ENCODE results near the gene ZNF217. TPM values are rescaled to one million over a fixed set of nuclear protein-coding genes. Genes with fewer than 3 reads are reported as not detected.
A peak's percentile ranks its signal among the peaks of the same experiment; 100 is the strongest.
"Not testable (repeated sequence)": the region's sequence is repeated elsewhere in the genome, so short reads cannot be mapped to it uniquely, and the experiment has no call there.

ZNF217 gene
- total and polyA plus RNA-seq, 9 donors: 7.2 to 21.6 (median 13.7) TPM

- H3K4me3 ChIP-seq (ENCODE audit: low read length): no peak overlapping the region
- H3K36me3 ChIP-seq (ENCODE audit: control insufficient read depth, insufficient read depth, low read length): no peaks in the 10 kb centered on the region
- WGBS (ENCODE audit: insufficient coverage): 86% methylated on average over 4 of the region's 12 CpGs
- no peaks in the 10 kb centered on the region for H3K4me1 ChIP-seq (ENCODE audit: control insufficient read depth, insufficient read depth, low read length)
- H3K27me3 ChIP-seq (ENCODE audit: control insufficient read depth, insufficient read depth, low read length): no peaks in the 10 kb centered on the region
- DNase-seq: no peak
- no peak overlapping the region for H3K27ac ChIP-seq (ENCODE audit: low read length)
- H3K9me3 ChIP-seq (replicated peaks; ENCODE audit: control insufficient read depth, low read depth, low read length): no peaks in the 10 kb centered on the region
Measured at GRCh38 chr20:53631909-53632662, 38.4 kb upstream of the ZNF217 start.

- no peak for DNase-seq
- H3K4me3 ChIP-seq (ENCODE audit: low read length): no peak overlapping the region
- H3K27me3 ChIP-seq (ENCODE audit: control insufficient read depth, insufficient read depth, low read length): no peaks in the 10 kb centered on the region
- WGBS (ENCODE audit: insufficient coverage): no CpG with 5 or more reads among the region's 5 CpGs
- H3K27ac ChIP-seq (ENCODE audit: low read length): no peak overlapping the region
- H3K4me1 ChIP-seq (ENCODE audit: control insufficient read depth, insufficient read depth, low read length): no peaks in the 10 kb centered on the region
- H3K36me3 ChIP-seq (ENCODE audit: control insufficient read depth, insufficient read depth, low read length): no peaks in the 10 kb centered on the region
- no peaks in the 10 kb centered on the region for H3K9me3 ChIP-seq (replicated peaks; ENCODE audit: control insufficient read depth, low read depth, low read length)
Measured at GRCh38 chr20:53629436-53629835, 35.8 kb upstream of the ZNF217 start.

- not testable (repeated sequence) for H3K27me3 ChIP-seq (ENCODE audit: control insufficient read depth, insufficient read depth, low read length); H3K36me3 ChIP-seq (ENCODE audit: control insufficient read depth, insufficient read depth, low read length); H3K4me1 ChIP-seq (ENCODE audit: control insufficient read depth, insufficient read depth, low read length); H3K27ac ChIP-seq (ENCODE audit: low read length); DNase-seq; H3K4me3 ChIP-seq (ENCODE audit: low read length); H3K9me3 ChIP-seq (replicated peaks; ENCODE audit: control insufficient read depth, low read depth, low read length)
- WGBS (ENCODE audit: insufficient coverage): 91% methylated on average over 5 of the region's 6 CpGs
Measured at GRCh38 chr20:53628758-53629157, 35.1 kb upstream of the ZNF217 start.

GRCh38 chr20:53628076-53628475 is 34.4 kb upstream of the ZNF217 start:
- no peak overlapping the region for H3K27ac ChIP-seq (ENCODE audit: low read length)
- DNase-seq: no peak
- H3K4me1 ChIP-seq (ENCODE audit: control insufficient read depth, insufficient read depth, low read length): no peaks in the 10 kb centered on the region
- no peaks in the 10 kb centered on the region for H3K36me3 ChIP-seq (ENCODE audit: control insufficient read depth, insufficient read depth, low read length)
- no peaks in the 10 kb centered on the region for H3K9me3 ChIP-seq (replicated peaks; ENCODE audit: control insufficient read depth, low read depth, low read length)
- H3K27me3 ChIP-seq (ENCODE audit: control insufficient read depth, insufficient read depth, low read length): no peaks in the 10 kb centered on the region
- no peak overlapping the region for H3K4me3 ChIP-seq (ENCODE audit: low read length)
- 93% methylated on average over 3 of the region's 6 CpGs for WGBS (ENCODE audit: insufficient coverage)

- H3K9me3 ChIP-seq (replicated peaks; ENCODE audit: control insufficient read depth, low read depth, low read length); H3K4me3 ChIP-seq (ENCODE audit: low read length); H3K27ac ChIP-seq (ENCODE audit: low read length); DNase-seq; H3K36me3 ChIP-seq (ENCODE audit: control insufficient read depth, insufficient read depth, low read length); H3K27me3 ChIP-seq (ENCODE audit: control insufficient read depth, insufficient read depth, low read length); H3K4me1 ChIP-seq (ENCODE audit: control insufficient read depth, insufficient read depth, low read length): not testable (repeated sequence)
- 96% methylated on average over 3 of the region's 10 CpGs for WGBS (ENCODE audit: insufficient coverage)
Measured at GRCh38 chr20:53627001-53627400, 33.4 kb upstream of the ZNF217 start.

GRCh38 chr20:53626584-53626983 is 32.9 kb upstream of the ZNF217 start:
- H3K27ac ChIP-seq (ENCODE audit: low read length): no peak overlapping the region
- DNase-seq: no peak
- H3K36me3 ChIP-seq (ENCODE audit: control insufficient read depth, insufficient read depth, low read length): no peaks in the 10 kb centered on the region
- H3K27me3 ChIP-seq (ENCODE audit: control insufficient read depth, insufficient read depth, low read length): no peaks in the 10 kb centered on the region
- WGBS (ENCODE audit: insufficient coverage): no CpG with 5 or more reads among the region's 2 CpGs
- H3K4me1 ChIP-seq (ENCODE audit: control insufficient read depth, insufficient read depth, low read length): peaks cover 8% of the 10 kb centered on the region
- no peak overlapping the region for H3K4me3 ChIP-seq (ENCODE audit: low read length)
- H3K9me3 ChIP-seq (replicated peaks; ENCODE audit: control insufficient read depth, low read depth, low read length): no peaks in the 10 kb centered on the region

- WGBS (ENCODE audit: insufficient coverage): 81% methylated on average over 3 of the region's 9 CpGs
- DNase-seq: no peak
- H3K27me3 ChIP-seq (ENCODE audit: control insufficient read depth, insufficient read depth, low read length): no peaks in the 10 kb centered on the region
- no peaks in the 10 kb centered on the region for H3K36me3 ChIP-seq (ENCODE audit: control insufficient read depth, insufficient read depth, low read length)
- H3K27ac ChIP-seq (ENCODE audit: low read length): no peak overlapping the region
- H3K4me3 ChIP-seq (ENCODE audit: low read length): no peak overlapping the region
- H3K9me3 ChIP-seq (replicated peaks; ENCODE audit: control insufficient read depth, low read depth, low read length): no peaks in the 10 kb centered on the region
- peaks cover 13% of the 10 kb centered on the region for H3K4me1 ChIP-seq (ENCODE audit: control insufficient read depth, insufficient read depth, low read length)
Measured at GRCh38 chr20:53625311-53626129, 31.9 kb upstream of the ZNF217 start.

- not testable (repeated sequence) for H3K4me3 ChIP-seq (ENCODE audit: low read length); H3K9me3 ChIP-seq (replicated peaks; ENCODE audit: control insufficient read depth, low read depth, low read length); DNase-seq; H3K27ac ChIP-seq (ENCODE audit: low read length); H3K27me3 ChIP-seq (ENCODE audit: control insufficient read depth, insufficient read depth, low read length); H3K36me3 ChIP-seq (ENCODE audit: control insufficient read depth, insufficient read depth, low read length)
- peaks cover 13% of the 10 kb centered on the region for H3K4me1 ChIP-seq (ENCODE audit: control insufficient read depth, insufficient read depth, low read length)
- 81% methylated on average over 2 of the region's 7 CpGs for WGBS (ENCODE audit: insufficient coverage)
Measured at GRCh38 chr20:53624927-53625250, 31.2 kb upstream of the ZNF217 start.

GRCh38 chr20:53623454-53624211 is 30.0 kb upstream of the ZNF217 start:
- Histone ChIP-seq H3K27me3 (ENCODE audit: control insufficient read depth, insufficient read depth, low read length) (no peaks in the 10 kb centered on the region), H3K27ac (ENCODE audit: low read length) (peak overlapping the region; percentile 95), H3K4me1 (ENCODE audit: control insufficient read depth, insufficient read depth, low read length) (peaks cover 13% of the 10 kb centered on the region), H3K9me3 (replicated peaks; ENCODE audit: control insufficient read depth, low read depth, low read length) (no peaks in the 10 kb centered on the region), H3K36me3 (ENCODE audit: control insufficient read depth, insufficient read depth, low read length) (no peaks in the 10 kb centered on the region), H3K4me3 (ENCODE audit: low read length) (peak overlapping the region; percentile 37)
- 0% methylated on average over 3 of the region's 13 CpGs for WGBS (ENCODE audit: insufficient coverage)
- DNase-seq: peak; percentile 91

- no peak for DNase-seq
- WGBS (ENCODE audit: insufficient coverage): 0% methylated on average over 1 of the region's 3 CpGs
- peaks cover 13% of the 10 kb centered on the region for H3K4me1 ChIP-seq (ENCODE audit: control insufficient read depth, insufficient read depth, low read length)
Measured at GRCh38 chr20:53623134-53623453, 29.5 kb upstream of the ZNF217 start.

More at GRCh38 chr20:53623134-53623453, 29.5 kb upstream of the ZNF217 start:
- H3K9me3 ChIP-seq (replicated peaks; ENCODE audit: control insufficient read depth, low read depth, low read length): no peaks in the 10 kb centered on the region
- H3K27ac ChIP-seq (ENCODE audit: low read length): peak overlapping the region; percentile 95
- H3K27me3 ChIP-seq (ENCODE audit: control insufficient read depth, insufficient read depth, low read length): no peaks in the 10 kb centered on the region
- no peaks in the 10 kb centered on the region for H3K36me3 ChIP-seq (ENCODE audit: control insufficient read depth, insufficient read depth, low read length)
- H3K4me3 ChIP-seq (ENCODE audit: low read length): peak overlapping the region; percentile 37
